Measurements from ENCODE around the gene CNGA3.
"Not testable (repeated sequence)": the region's sequence is repeated elsewhere in the genome, so short reads cannot be mapped to it uniquely, and the experiment has no call there.

Gene CNGA3

DNA sequence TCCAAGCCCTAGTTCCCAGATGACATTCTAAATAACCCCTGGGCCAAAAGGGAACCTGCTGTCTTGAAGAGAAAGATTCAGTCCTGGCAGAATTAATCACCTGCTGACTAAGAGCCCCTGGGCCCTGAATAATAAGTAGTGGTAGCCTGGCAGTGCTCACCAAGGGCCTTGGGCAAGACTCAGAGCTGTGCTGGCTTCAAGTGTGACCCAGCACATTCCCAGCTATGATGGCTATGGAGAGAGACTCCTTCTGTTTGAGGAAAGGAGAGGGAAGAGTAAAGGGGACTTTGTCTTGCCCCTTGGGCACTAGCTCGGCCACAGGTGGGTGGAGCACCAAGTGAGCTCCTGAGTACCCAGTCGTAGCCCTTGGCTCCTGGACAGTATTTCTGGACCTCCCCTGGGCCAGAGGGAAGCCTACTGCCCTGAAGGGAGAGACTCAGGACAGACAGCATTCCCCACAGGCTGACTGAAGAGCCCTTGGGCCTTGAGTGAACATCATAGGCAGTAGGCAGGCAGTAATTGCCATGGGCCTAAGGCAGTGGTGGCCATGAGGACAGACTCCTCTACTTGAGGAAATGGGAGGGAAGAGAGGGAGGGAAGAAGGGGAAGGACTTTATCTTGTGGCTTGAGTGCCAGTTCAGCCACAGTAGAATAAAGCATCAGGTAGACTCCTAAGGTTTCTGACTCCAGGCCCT, 58.4 kb downstream of the CNGA3 start:
- no peak for DNase-seq

DNA sequence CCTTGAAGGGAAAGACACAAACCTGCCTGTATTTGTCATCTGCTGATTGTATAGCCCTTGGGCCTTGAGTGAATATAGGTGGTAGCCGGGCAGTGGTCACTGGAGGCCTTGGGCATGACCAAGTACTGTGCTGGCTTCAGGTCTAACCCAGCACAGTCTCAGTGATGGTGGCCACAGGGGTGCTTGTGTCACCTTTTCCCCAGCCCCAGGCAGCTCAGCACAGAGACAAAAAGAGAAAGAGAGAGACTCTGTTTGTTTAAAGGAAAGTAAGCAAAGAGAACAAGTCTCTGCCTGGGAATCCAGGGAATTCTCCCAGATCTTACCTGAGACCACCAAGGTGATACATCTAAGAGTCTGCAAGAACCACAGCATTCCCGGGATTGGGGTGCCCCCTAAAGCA, 59.0 kb downstream of the CNGA3 start:
- DNase-seq, result no peak

DNA sequence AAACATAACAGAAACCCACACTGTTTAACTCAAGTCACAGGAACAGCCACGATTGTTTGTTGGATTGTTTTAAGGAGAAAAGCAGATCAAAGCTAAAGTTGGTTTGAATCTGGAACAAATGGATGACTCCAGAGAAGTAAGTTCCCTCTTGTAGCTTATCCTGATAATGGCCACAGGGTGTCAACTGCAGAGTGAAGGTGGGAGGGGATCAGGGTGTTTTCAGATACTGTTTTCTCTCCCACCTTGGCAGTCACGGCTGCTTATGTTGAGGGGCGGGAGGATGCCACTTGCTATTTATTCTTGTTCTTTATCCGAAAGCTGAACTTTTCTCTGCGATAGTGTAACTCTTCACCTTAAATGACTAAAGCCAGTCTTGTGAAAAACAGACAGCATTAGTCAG, 61.9 kb downstream of the CNGA3 start:
- no peak for DNase-seq

DNA sequence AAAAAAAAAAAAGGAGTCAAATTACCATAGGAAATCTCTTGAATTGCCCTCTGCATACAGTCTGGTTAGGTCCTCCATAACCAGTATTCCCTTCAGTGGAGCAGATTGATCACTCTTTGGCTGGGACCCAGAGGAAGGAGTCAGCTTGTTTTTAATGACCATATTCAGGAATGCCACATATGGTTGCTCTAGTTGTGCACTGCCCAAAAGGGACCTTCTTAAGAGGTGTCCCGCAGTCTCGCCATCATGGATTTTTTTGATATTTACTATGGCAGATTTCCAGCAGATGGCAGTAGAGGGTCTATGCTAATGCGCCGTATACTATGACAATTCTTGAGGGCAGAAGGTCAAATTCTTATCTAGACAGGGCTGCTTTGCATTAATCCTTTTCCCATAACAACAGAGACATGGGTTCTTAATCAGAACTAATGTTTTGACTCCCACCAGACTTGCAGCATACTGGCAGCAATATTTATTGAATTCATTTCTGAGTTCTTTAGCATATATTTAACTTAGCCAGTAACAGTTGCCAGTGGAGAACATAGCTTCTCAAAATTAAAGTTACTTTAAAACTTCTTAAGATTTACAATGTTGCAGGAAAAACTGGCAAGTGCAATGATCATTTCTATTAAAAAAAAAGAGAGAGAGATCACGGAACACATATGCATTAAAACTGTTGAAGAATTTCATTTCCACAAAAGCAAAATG, 66.6 kb downstream of the CNGA3 start:
- peak; percentile 53 to 84 for DNase-seq

DNA sequence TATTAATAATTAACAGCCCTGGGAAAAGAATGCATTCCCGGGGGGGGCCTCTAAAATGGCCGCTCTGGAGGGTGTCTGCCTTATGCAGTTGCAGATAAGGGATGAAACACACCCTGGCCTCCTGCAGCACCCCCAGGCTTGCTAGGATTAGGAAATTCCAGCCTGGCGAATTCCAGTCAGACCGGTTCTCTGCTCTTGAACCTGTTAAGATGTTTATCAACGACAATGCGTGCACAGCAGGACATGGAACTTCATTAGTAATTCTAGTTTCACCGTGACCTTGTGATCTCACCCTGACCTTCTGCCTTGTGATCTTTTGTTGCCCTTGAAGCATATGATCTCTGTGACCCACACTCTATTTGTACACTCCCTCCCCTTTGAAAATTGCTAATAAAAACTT, 68.0 kb downstream of the CNGA3 start:
- not testable (repeated sequence) for DNase-seq

DNA sequence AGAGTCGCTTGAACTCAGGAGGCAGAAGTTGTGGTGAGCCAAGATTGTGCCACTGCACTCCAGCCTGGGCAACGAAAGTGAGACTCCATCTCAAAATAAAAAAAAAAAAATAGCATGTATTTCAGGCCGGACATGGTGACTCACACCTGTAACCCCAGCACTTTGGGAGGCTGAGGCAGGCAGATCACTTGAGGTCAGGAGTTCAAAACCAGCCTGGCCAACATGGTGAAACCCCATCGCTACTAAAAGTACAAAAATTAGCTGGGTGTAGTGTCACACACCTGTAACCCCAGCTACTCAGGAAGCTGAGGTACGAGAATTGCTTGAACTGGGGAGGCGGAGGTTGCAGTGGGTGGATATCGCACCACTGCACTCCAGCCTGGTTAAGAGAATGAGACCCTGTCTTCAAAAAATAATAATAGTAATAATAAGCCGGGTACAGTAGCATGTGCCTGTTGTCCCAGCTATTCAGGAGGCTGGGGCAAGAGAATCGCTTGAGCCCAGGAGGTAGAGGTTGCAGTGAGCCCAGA, 69.5 kb downstream of the CNGA3 start:
- not testable (repeated sequence) for DNase-seq

DNA sequence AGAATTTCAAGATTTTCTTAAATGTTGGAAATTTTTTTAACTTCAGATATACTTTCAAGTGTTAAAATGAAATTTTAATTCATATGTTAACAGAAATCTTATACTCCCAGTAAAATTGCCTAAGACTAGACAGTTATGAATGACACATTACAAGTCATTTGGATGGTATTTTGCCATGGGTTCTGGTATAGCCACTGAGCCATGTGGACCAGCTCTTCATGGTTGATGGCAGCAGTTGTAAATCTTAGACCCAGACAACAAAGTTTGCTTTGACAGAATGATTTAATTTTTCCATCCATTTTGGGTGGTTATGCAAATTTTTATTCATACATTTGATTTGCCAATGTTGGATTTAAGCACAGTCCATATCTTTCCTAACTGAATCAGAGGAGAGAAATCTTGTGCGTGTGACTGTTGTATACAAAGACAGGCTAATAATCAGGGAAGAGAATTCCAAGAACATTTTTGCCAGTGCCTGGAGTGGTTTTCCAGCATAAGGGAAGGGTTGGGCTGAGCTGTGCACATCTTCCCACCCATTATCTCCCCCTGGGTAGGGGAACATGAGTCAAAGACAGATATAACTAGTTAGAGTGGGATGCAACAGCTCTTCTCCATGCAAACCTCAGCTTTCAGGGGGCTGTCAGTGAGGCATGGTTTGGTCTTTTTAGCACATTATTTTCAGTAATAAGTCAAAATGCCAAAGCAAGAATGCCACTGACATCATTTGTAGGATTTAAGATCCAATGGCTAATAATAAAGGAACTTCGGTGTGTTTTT, 70.3 kb downstream of the CNGA3 start:
- DNase-seq, result no peak

DNA sequence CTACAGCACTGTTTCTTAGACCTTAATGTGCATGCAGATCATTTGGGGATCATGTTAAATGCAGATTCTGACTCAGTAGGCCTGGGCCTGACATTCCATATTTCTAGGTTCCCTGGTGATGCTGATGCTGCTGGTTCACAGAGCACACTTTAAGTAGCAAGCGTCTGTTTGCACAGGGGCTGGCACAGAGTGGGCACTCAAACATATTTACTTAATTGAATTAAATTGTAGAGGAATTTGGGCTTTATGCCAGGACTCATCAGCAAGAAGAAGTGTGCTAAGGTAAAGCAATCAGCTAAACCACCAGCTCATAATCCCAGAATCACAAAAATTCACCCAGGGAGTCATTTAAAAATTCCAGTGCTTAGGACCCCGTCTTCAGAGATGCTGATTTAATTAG, 73.3 kb downstream of the CNGA3 start:
- DNase-seq, result no peak

DNA sequence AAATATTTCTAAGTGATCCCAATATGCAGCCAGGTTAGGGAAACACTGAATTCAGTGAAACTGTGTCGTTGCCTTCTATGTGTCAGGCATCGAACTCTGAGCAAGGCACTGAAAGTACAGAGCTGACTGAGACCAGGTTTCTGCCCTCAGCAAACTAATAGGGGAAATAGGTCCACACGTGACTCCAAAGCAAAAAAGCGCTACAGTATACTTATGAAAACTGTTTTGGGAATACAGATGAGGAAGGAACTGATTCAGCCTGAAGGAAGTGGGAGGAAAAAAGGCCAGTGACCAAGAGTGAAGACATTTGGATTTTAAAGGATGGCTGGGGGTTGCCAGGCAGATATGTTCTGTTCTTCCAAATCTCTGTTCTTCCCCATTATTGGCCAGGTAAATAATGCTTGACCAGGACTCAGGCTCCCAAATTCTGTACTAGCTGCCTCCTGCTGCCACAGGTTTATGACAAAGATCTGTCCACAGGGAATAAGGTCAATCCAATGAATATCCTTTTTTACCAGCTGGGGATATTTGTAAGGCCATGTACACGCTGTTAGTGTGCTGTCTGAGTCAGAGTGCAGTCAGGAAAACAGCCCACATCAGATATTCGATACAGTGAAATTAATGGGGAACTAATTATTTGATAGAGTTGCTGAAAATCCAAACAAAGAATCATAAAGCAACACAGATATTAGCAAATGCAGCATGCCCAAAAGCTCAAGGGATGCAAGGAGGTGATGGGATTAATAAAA, 73.9 kb downstream of the CNGA3 start:
- no peak for DNase-seq

DNA sequence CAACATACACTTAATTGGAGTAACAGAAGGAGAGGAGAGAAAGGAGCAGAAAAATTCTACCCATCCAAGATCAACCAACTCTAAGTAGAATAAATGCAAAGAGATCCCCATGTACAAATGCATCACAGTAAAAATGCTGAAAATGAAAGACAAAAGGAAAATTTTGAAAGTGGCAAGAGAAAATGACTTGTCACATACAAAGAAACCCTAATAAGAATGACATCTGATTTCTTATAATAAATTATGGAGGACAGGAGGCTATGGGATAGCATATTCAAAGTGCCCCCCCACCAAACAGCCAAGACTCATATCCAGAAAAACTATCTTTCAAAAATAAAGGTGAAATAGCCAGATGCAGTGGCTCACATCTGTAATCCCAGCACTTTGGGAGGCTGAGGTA, 76.2 kb downstream of the CNGA3 start:
- no peak for DNase-seq

DNA sequence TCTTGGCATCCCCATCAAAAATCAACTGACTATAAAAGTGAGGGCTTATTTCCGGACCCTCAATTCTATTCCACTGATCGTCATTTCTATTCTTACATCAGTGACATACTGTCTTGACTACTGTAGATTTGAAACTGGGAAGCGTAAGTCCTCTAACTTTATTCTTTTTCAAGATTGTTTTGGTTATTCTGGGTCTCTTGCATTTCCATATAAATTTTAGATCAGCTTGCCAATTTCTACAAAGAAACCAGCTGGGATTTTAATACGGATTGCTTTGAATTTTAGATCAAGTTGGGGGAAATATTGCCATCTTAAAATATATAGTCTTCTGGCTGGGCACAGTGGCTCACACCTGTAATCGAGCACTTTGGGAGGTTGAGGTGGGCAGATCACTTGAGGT, 80.5 kb downstream of the CNGA3 start:
- no peak for DNase-seq

DNA sequence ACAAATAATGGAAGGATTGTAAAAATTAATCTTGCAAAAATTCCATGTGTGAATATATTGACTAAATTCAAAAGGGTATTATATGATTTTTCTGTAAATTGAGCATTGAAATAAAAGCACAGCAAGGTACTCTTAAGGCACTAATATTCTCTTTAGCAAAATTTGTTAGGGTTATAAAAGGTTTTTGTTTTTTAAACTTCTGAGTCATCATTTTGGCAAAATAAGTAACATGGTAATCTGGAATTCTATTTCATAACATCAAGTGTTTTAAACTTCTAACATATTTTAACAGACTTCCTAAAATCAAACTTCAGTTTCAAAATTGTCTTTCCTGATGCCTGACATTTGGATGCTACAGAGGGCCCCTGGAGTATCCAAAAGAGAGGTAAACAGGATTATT, 85.9 kb downstream of the CNGA3 start:
- DNase-seq, result no peak

DNA sequence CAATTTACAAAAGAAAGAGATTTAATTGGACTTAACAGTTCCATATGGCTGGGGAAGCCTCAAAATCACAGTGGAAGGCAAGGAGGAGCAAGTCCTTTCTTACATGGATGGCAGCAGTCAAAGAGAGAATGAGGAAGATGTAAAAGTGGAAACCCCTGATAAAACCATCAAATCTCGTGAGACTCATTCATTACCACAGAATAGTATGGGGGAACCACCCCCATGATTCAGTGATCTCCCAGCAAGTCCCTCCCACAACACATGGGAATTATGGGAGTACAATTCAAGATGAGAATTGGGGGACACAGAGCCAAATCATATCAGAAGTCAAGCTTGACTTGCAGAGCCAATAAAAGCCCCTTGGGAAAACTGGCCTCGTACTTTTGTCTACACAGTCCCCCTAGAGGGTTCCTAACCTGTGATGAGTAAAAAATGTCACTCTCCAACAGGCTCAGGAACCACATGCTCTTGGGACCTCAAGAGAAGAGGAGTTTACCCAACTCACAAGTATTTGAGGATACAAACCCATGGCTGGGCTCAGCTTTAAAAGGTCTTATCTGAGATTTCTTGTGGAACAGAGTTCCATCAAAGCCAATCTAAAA, 87.2 kb downstream of the CNGA3 start:
- no peak for DNase-seq

DNA sequence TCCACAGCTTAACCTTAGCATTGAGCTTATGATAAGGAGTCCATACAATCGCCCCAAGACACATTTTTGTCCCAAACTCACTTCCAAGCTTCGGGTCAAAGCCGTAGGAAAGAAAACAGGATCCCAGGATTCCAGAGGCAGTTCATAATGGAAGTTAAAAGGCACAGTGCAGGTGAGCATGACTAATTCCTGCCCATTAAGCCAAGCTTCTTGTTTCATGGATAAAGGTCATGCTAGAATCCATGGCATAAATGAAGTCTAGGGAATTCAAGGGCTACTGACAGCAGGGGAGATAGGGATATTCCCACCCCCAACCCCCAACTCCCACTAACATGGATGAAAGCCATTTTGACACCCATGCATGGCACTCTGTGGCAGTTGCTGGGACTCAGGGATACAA, 88.2 kb downstream of the CNGA3 start:
- DNase-seq, result no peak

DNA sequence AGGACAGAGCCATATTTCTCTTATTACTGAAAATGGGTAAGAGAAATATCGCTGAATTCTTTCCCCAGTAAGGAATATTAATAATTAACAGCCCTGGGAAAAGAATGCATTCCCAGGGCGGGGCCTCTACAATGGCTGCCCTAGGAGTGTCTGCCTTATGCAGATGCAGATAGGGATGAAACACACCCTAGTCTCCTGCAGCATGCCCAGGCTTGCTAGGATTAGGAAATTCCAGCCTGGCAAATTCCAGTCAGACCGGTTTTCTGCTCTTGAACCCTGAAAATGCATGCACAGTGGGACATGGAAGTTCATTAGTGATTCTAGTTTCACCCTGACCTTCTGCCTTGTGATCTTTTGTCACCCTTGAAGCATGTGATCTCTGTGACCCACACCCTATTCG, 89.4 kb downstream of the CNGA3 start:
- DNase-seq, result not testable (repeated sequence)

DNA sequence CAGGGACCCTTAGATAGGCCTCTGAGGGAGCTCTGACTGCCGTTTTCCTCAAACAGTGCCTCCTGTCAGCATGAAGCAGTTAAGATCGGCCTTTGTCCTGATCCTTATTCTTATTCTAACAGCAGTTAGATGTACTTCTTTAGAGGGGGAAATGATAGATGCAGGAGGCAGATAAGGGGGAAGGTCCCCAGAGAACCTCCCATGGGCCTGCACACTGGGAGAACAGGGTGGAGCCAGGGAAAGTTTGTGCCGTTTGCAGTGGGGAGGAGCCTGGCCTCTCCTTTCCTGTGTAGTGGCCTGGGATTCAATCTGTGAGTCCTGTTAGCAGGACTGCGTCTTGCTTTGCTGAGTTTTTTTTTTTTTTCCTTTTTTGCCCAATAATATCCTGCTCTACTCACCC, 90.5 kb downstream of the CNGA3 start:
- DNase-seq, result no peak

DNA sequence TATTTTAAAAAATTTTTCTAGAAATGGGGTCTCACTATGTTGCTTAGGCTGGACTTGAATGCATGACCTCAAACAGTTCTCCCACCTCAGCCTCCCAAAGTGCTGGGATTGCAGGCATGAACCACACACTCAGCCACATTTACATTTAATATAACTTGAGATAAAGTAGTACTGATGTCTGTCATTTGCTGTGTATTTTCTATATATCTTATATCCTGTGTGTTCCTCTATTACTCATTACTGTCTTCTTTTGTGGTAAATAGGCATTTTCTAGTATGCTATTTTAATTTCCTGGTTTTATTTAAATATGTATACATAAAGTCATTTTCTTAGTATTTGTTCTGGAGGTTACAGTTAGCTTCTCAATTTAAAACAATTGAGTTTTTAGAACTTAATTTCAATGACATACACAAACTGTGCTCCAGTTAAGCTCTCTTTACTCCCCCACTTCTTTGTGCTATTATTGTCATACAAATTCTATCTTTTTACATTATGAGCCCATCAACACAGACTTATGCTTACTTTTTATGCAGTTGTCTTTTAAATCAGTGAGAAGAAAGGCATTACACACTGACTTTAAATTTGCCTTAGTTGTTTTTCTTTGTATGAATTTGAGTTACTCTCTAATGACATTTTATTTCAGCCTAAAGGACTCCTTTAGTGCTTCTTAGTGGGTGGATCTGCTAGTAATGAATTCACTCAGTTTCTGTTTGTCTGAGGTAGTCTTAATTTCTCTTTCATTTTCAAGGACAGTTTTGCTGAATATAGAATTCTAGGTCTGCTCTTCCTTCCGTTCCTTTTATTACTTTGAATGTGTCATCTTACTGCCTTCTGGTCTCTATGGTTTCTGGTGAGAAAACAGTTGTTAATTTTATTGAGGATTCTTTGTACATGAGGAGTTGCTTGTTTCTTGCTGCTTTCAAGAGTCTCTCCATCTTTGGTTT, 92.2 kb downstream of the CNGA3 start:
- peak in 1 of 2 donors; percentile 65 for DNase-seq

DNA sequence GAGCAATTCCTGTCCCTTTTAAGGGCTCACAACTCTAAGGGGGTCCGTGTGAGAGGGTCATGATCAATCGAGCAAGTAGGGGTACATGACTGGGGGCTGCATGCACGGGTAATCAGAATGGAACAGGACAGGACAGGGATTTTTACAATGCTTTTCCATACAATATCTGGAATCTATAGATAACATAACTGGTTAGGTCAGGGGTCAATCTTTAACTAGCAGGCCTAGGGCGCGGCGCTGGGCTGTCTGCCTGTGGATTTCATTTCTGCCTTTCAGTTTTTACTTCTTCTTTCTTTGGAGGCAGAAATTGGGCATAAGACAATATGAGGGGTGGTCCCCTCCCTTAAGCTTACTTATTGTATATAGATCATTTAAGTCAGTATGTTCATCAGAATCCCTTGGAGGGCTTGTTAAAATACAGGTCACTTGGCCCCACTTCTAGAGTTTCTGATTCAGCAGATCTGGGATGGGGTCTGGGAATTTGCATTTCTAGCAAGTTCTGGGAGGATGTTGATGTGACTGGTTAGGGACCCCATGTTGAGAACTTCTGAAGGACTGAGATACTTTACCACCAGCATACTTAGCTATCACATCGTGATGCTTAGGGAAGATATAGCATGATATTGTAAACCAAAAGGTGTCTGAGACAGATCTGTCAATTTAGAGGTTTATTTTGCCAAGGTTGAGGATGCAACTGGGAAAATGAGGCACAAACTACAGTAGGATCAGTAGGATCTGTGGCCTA, 95.6 kb downstream of the CNGA3 start:
- DNase-seq, result no peak

DNA sequence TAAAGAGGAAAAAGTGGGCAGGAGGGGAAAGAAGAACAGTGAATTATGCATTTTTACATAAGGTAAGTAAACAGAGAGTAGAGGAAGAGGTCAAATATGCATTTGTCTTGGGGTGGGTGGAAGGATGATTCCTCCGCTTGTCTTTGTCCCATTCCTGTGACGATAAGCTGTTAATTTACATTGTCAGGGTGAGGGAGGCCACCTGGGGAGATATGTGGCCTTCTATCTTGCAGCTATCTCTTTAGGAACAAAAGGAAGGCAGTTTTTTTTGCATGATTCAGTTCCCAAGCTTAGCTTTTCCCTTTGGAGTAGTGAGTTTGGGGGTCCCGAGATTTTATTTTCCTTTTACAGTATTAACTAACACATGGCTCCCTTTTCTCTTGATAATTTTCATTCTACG, 96.2 kb downstream of the CNGA3 start:
- no peak for DNase-seq

DNA sequence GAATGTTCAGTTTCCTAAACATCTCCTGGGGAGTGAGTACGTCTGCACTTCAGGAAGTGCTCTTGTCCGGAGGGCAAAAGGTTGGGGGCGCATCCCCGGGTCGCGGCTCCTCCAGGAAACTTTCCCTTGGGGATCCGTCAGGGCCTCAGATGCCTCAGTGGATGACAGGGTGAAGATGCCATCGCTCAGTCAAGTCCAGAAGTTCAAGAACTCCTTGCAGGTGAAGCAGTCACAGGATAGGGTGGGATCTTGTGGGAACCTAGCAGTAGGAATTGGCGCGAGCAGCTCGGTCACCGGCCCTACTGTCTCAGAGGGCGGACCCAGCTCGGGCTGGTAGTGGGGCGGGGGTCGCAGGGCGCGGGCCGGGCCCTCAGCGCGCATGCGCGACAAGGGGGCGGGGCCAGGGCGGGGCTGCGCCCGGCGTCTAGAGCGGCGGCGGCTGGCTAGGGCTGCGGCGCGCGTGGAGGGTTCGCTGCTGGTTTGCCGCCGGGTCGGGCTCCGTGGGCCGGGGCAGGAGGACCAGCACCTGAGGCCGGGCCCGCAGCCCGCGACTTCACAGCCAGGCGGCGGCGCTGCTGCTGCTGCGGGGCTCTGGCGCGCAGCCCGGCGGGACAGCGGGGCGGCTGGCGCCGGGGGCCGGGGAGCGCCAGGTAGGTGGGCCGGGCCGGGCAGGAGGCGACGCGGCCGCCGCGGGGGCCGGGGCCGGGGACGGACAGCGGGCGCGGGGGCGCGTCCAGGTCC, 98.3 kb downstream of the CNGA3 start, which contains the start of gene INPP4A:
Gene INPP4A, plus strand, starts transcription at position 423 of the 741 bp plus-strand sequence. CDS start 75,191 bp downstream, outside the sequence.
- DNase-seq, result peak; percentile 82 to 85
